ENCODE data around the gene C1orf226. TPM values are rescaled to one million over a fixed set of nuclear protein-coding genes. Genes with fewer than 3 reads are reported as not detected.

C1orf226 gene
- total RNA-seq, 1 donor = not detected

- Histone ChIP-seq H3K4me1 (ENCODE audit: insufficient read depth, low read length) (no peaks in the 10 kb centered on the region), H3K27me3 (ENCODE audit: insufficient read depth, low read length) (no peaks in the 10 kb centered on the region), H3K9me3 (ENCODE audit: low read depth, low read length) (no peaks in the 10 kb centered on the region)
These were observed 21.8 kb upstream of the C1orf226 start for GRCh38 chr1:162359523-162360236.

GRCh38 chr1:162360237-162360873, 21.2 kb upstream of the C1orf226 start:
- Histone ChIP-seq H3K27me3 (ENCODE audit: insufficient read depth, low read length) (no peaks in the 10 kb centered on the region), H3K4me1 (ENCODE audit: insufficient read depth, low read length) (no peaks in the 10 kb centered on the region), H3K9me3 (ENCODE audit: low read depth, low read length) (no peaks in the 10 kb centered on the region)

More at GRCh38 chr1:162359523-162360236, 21.8 kb upstream of the C1orf226 start:
- H3K4me3 ChIP-seq (ENCODE audit: low read length) = no peak overlapping the region

GRCh38 chr1:162360874-162361260, 20.7 kb upstream of the C1orf226 start:
- H3K27me3 ChIP-seq (ENCODE audit: insufficient read depth, low read length) = no peaks in the 10 kb centered on the region
- H3K9me3 ChIP-seq (ENCODE audit: low read depth, low read length) = no peaks in the 10 kb centered on the region
- no peak overlapping the region for H3K4me3 ChIP-seq (ENCODE audit: low read length)
- no peaks in the 10 kb centered on the region for H3K4me1 ChIP-seq (ENCODE audit: insufficient read depth, low read length)

More at GRCh38 chr1:162360237-162360873, 21.2 kb upstream of the C1orf226 start:
- no peak overlapping the region for H3K4me3 ChIP-seq (ENCODE audit: low read length)

- Histone ChIP-seq H3K4me3 (ENCODE audit: low read length) (no peak overlapping the region), H3K27me3 (ENCODE audit: insufficient read depth, low read length) (no peaks in the 10 kb centered on the region), H3K9me3 (ENCODE audit: low read depth, low read length) (no peaks in the 10 kb centered on the region), H3K4me1 (ENCODE audit: insufficient read depth, low read length) (no peaks in the 10 kb centered on the region)
These were observed 20.2 kb upstream of the C1orf226 start for GRCh38 chr1:162361349-162361748.

- Histone ChIP-seq H3K9me3 (ENCODE audit: low read depth, low read length) (no peaks in the 10 kb centered on the region), H3K4me1 (ENCODE audit: insufficient read depth, low read length) (no peaks in the 10 kb centered on the region), H3K27me3 (ENCODE audit: insufficient read depth, low read length) (no peaks in the 10 kb centered on the region), H3K4me3 (ENCODE audit: low read length) (no peak overlapping the region)
These were observed 17.7 kb upstream of the C1orf226 start for GRCh38 chr1:162363823-162364222.

GRCh38 chr1:162364498-162364897, 17.0 kb upstream of the C1orf226 start:
- no peaks in the 10 kb centered on the region for H3K27me3 ChIP-seq (ENCODE audit: insufficient read depth, low read length)
- no peaks in the 10 kb centered on the region for H3K4me1 ChIP-seq (ENCODE audit: insufficient read depth, low read length)
- H3K9me3 ChIP-seq (ENCODE audit: low read depth, low read length) = no peaks in the 10 kb centered on the region
- H3K4me3 ChIP-seq (ENCODE audit: low read length) = no peak overlapping the region

GRCh38 chr1:162365284-162366020, 16.1 kb upstream of the C1orf226 start:
- Histone ChIP-seq H3K4me3 (ENCODE audit: low read length) (no peak overlapping the region), H3K4me1 (ENCODE audit: insufficient read depth, low read length) (no peaks in the 10 kb centered on the region), H3K9me3 (ENCODE audit: low read depth, low read length) (no peaks in the 10 kb centered on the region), H3K27me3 (ENCODE audit: insufficient read depth, low read length) (no peaks in the 10 kb centered on the region)

- no peaks in the 10 kb centered on the region for H3K27me3 ChIP-seq (ENCODE audit: insufficient read depth, low read length)
- no peaks in the 10 kb centered on the region for H3K9me3 ChIP-seq (ENCODE audit: low read depth, low read length)
- no peak overlapping the region for H3K4me3 ChIP-seq (ENCODE audit: low read length)
- H3K4me1 ChIP-seq (ENCODE audit: insufficient read depth, low read length) = no peaks in the 10 kb centered on the region
These were observed 15.4 kb upstream of the C1orf226 start for GRCh38 chr1:162366149-162366548.

- no peak overlapping the region for H3K4me3 ChIP-seq (ENCODE audit: low read length)
- H3K27me3 ChIP-seq (ENCODE audit: insufficient read depth, low read length) = no peaks in the 10 kb centered on the region
- no peaks in the 10 kb centered on the region for H3K9me3 ChIP-seq (ENCODE audit: low read depth, low read length)
- no peaks in the 10 kb centered on the region for H3K4me1 ChIP-seq (ENCODE audit: insufficient read depth, low read length)
These were observed 14.9 kb upstream of the C1orf226 start for GRCh38 chr1:162366671-162367070.

- H3K4me3 ChIP-seq (ENCODE audit: low read length) = no peak overlapping the region
- H3K9me3 ChIP-seq (ENCODE audit: low read depth, low read length) = no peaks in the 10 kb centered on the region
- no peaks in the 10 kb centered on the region for H3K4me1 ChIP-seq (ENCODE audit: insufficient read depth, low read length)
- H3K27me3 ChIP-seq (ENCODE audit: insufficient read depth, low read length) = no peaks in the 10 kb centered on the region
These were observed 14.5 kb upstream of the C1orf226 start for GRCh38 chr1:162367073-162367472.

- no peaks in the 10 kb centered on the region for H3K27me3 ChIP-seq (ENCODE audit: insufficient read depth, low read length)
- H3K4me1 ChIP-seq (ENCODE audit: insufficient read depth, low read length) = no peaks in the 10 kb centered on the region
- no peak overlapping the region for H3K4me3 ChIP-seq (ENCODE audit: low read length)
- no peaks in the 10 kb centered on the region for H3K9me3 ChIP-seq (ENCODE audit: low read depth, low read length)
These were observed 13.8 kb upstream of the C1orf226 start for GRCh38 chr1:162367772-162368171.

GRCh38 chr1:162368451-162368850, 13.1 kb upstream of the C1orf226 start:
- Histone ChIP-seq H3K27me3 (ENCODE audit: insufficient read depth, low read length) (no peaks in the 10 kb centered on the region), H3K4me3 (ENCODE audit: low read length) (no peak overlapping the region), H3K4me1 (ENCODE audit: insufficient read depth, low read length) (no peaks in the 10 kb centered on the region), H3K9me3 (ENCODE audit: low read depth, low read length) (no peaks in the 10 kb centered on the region)

- no peak overlapping the region for H3K4me3 ChIP-seq (ENCODE audit: low read length)
- H3K9me3 ChIP-seq (ENCODE audit: low read depth, low read length) = no peaks in the 10 kb centered on the region
- no peaks in the 10 kb centered on the region for H3K27me3 ChIP-seq (ENCODE audit: insufficient read depth, low read length)
- no peaks in the 10 kb centered on the region for H3K4me1 ChIP-seq (ENCODE audit: insufficient read depth, low read length)
These were observed 12.0 kb upstream of the C1orf226 start for GRCh38 chr1:162369571-162369970.

GRCh38 chr1:162370161-162370560, 11.4 kb upstream of the C1orf226 start:
- no peaks in the 10 kb centered on the region for H3K27me3 ChIP-seq (ENCODE audit: insufficient read depth, low read length)
- no peaks in the 10 kb centered on the region for H3K4me1 ChIP-seq (ENCODE audit: insufficient read depth, low read length)
- H3K9me3 ChIP-seq (ENCODE audit: low read depth, low read length) = no peaks in the 10 kb centered on the region
- H3K4me3 ChIP-seq (ENCODE audit: low read length) = no peak overlapping the region

GRCh38 chr1:162370721-162371120, 10.8 kb upstream of the C1orf226 start:
- no peak overlapping the region for H3K4me3 ChIP-seq (ENCODE audit: low read length)
- H3K9me3 ChIP-seq (ENCODE audit: low read depth, low read length) = no peaks in the 10 kb centered on the region
- no peaks in the 10 kb centered on the region for H3K4me1 ChIP-seq (ENCODE audit: insufficient read depth, low read length)
- no peaks in the 10 kb centered on the region for H3K27me3 ChIP-seq (ENCODE audit: insufficient read depth, low read length)

All from mononuclear cell (primary cell).